ENCODE data around the gene CLEC14A.

CLEC14A gene

GRCh38 chr14:38210587-38211216 lies 45.2 kb downstream of the CLEC14A start:
- DNase-seq (ENCODE audit: low read depth), result no peak
- TF ChIP-seq CTCF (conservative IDR thresholded peaks at IDR 0.05; ENCODE audit: low read depth, low read length), result peak; percentile 54
- H3K4me3 ChIP-seq (ENCODE audit: low read length), result peak overlapping the region; percentile 27

DNA sequence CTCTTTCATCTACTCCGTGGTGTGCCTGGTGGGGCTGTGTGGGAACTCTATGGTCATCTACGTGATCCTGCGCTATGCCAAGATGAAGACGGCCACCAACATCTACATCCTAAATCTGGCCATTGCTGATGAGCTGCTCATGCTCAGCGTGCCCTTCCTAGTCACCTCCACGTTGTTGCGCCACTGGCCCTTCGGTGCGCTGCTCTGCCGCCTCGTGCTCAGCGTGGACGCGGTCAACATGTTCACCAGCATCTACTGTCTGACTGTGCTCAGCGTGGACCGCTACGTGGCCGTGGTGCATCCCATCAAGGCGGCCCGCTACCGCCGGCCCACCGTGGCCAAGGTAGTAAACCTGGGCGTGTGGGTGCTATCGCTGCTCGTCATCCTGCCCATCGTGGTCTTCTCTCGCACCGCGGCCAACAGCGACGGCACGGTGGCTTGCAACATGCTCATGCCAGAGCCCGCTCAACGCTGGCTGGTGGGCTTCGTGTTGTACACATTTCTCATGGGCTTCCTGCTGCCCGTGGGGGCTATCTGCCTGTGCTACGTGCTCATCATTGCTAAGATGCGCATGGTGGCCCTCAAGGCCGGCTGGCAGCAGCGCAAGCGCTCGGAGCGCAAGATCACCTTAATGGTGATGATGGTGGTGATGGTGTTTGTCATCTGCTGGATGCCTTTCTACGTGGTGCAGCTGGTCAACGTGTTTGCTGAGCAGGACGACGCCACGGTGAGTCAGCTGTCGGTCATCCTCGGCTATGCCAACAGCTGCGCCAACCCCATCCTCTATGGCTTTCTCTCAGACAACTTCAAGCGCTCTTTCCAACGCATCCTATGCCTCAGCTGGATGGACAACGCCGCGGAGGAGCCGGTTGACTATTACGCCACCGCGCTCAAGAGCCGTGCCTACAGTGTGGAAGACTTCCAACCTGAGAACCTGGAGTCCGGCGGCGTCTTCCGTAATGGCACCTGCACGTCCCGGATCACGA lies 46.0 kb downstream of the CLEC14A start:
- H3K4me3 ChIP-seq (ENCODE audit: low read length), result peak overlapping the region; percentile 34
- TF ChIP-seq CTCF (conservative IDR thresholded peaks at IDR 0.05; ENCODE audit: low read depth, low read length), result no peak
- DNase-seq (ENCODE audit: low read depth), result no peak

DNA sequence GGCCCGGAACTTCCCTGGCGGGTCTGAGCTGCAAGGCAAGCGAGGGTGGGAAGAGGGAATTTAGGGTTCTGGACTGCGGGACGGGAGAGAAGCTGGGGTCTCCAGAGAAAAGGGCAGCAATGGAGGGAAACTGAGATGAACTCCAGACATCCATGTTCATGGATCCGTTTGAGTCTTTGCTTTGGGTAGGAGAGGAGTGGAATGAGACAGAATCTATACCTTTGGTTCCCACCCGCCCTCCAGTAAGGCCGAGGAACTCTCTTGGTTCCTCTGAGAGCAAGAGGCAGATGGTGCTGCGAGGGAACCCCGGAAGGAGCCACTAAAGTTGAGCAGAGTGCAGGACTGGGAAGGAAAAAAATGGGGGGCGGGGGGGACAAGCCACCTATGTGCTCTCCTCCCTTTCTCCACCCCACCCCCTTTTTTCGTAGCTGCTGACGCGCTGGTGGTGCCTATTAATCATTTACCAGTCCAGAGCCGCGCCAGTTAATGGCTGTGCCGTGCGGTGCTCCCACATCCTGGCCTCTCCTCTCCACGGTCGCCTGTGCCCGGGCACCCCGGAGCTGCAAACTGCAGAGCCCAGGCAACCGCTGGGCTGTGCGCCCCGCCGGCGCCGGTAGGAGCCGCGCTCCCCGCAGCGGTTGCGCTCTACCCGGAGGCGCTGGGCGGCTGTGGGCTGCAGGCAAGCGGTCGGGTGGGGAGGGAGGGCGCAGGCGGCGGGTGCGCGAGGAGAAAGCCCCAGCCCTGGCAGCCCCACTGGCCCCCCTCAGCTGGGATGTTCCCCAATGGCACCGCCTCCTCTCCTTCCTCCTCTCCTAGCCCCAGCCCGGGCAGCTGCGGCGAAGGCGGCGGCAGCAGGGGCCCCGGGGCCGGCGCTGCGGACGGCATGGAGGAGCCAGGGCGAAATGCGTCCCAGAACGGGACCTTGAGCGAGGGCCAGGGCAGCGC lies 47.0 kb downstream of the CLEC14A start:
- peak; percentile 37 for TF ChIP-seq CTCF (conservative IDR thresholded peaks at IDR 0.05; ENCODE audit: low read depth, low read length)
- no peak for DNase-seq (ENCODE audit: low read depth)
- peak overlapping the region; percentile 44 for H3K4me3 ChIP-seq (ENCODE audit: low read length)

DNA sequence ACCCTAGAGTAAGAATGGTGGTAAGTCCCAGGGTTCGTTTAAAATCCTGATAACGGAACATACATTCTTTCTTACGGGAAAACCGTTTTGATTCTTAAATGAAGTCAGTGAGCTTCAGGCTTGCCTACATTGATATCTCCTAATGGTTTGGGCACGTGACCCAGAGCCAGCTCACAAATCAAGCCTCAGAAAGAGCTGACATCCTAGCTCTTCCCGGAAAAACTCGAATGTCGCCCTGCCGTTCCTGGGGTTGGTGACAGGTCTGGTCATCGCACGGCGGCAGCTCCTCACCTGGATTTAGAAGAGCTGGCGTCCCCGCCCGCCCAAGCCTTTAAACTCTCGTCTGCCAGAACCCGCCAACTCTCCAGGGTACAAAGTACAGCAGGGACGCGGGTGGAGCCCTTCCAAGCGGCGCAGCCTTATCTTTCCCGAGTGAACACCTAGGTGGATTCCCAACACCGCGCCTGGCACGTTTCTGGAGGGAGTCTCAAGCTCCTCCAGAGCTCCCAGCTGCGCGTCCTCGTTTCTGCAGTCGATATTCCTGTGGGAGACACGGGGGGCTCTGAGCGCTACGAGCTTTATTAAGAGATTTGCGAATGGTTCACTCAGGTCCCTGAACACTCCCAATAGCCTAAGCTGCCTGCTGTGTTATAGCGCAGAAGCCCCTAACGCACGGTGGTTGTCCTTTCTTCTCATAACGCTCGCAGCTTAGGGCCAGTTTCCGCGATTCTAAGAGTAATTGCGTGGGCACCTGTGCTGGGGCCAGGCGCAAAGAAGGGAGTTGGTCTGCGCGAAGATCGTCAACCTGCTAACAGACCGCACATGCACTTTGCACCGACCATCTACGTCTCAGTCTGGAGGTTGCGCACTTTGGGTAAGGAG lies 47.9 kb downstream of the CLEC14A start, which contains the start of gene SSTR1:
TSS of gene SSTR1 (plus strand) at position 169 of the 882 bp plus-strand sequence. CDS start 1,486 bp downstream, outside the sequence.
- DNase-seq (ENCODE audit: low read depth), result no peak
- H3K4me3 ChIP-seq (ENCODE audit: low read length), result peak within 1 kb of the TSS; percentile 44
- TF ChIP-seq CTCF (conservative IDR thresholded peaks at IDR 0.05; ENCODE audit: low read depth, low read length), result no peak

GRCh38 chr14:38207377-38207735 lies 48.5 kb downstream of the CLEC14A start:
- H3K4me3 ChIP-seq (ENCODE audit: low read length), result peak overlapping the region; percentile 44
- DNase-seq (ENCODE audit: low read depth), result no peak
- no peak for TF ChIP-seq CTCF (conservative IDR thresholded peaks at IDR 0.05; ENCODE audit: low read depth, low read length)

Data from retinal pigment epithelial cell (primary cell).